GM20000 (cell line): ENCODE measurements around the gene SCYGR2.

ENCODE experiments used
- DNase-seq: peaks from one replicate; pipeline ENCODE4 v3.0.0; 2012; ENCODE audit warnings: low spot score
- CTCF ChIP-seq: IDR thresholded peaks from 2 replicates; pipeline ENCODE4 v1.5.1; 2012; ENCODE audit warnings: mild to moderate bottlenecking, control low read depth; ENCODE audit errors: extremely low read depth, missing control alignments

Gene SCYGR2

DNA sequence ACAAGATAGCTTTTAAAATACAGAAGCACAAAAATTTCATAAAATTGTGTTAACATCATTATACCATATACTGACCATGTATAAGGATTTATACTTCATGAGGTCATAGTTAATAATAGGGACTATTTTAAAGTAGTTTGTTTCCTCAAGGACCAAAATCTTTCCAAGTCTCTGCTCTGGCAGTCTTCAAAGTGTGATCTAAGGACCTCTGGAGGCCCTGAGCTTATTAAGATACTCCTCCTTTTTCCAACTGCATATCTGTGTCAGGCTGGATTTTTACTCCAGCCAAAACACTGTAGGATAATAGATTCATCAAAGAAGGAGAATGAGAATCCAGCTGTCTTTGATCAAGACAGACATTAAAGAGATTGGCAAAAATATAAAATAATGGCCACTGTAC lies 1.7 kb upstream of the SCYGR2 start:
- DNase-seq, result no peak
- TF ChIP-seq CTCF, result no peak

DNA sequence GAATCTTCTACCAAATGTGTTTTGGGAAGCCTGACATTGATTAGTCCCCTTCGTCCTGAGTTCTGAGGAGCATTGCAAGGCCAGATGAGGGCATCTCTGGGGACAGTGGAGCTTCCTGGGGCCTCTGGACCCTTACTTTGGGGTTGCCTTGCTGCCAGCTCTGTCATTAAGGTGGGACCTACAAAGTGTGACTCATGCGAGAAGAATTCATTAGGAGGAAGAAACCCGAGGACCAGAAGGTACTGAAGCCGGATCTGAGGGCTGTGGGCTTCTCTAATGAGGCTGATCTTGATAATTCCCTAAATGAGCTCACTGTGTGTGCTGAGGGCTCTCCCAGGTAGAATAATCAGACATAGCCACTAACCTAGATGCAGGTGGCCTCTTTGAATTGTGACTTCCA lies 695 bp upstream of the SCYGR2 start:
- TF ChIP-seq CTCF, result no peak
- DNase-seq, result no peak

GRCh38 chr2:227602358-227602757 lies 3.7 kb downstream of the SCYGR2 start:
- TF ChIP-seq CTCF, result no peak
- DNase-seq, result no peak

DNA sequence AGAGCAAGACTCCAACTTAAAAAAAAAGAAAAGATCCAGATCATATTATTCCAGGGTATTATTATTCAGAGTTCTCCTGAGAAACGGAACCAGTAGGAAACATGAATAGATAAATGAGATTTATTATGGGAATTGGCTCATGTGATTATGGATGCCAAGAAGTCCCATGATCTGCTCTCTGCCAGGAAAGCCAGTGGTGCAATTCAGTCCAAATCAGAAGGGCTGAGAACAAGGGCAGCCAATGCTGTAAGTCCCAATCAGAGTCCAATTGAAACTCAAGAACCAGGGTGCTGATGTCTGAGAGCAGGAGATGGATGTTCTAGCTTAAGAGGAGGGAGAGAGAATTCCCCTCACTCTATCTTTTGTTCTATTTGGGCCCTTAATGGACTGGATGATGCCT lies 7.8 kb downstream of the SCYGR2 start:
- TF ChIP-seq CTCF, result no peak
- DNase-seq, result no peak

- no peak for DNase-seq
- no peak for TF ChIP-seq CTCF
Measured at GRCh38 chr2:227607941-227608340, 9.2 kb downstream of the SCYGR2 start.

GRCh38 chr2:227608561-227609338 lies 10.1 kb downstream of the SCYGR2 start:
- DNase-seq, result no peak
- no peak for TF ChIP-seq CTCF

GRCh38 chr2:227610123-227610522 lies 11.4 kb downstream of the SCYGR2 start:
- no peak for TF ChIP-seq CTCF
- no peak for DNase-seq
